ENCODE results near the gene NOP10.

NOP10 gene

GRCh38 chr15:34330279-34330678 is 12.7 kb downstream of the NOP10 start:
- no peak for DNase-seq
- Mint-ChIP-seq H3K27me3 (no peaks in the 10 kb centered on the region), H3K4me1 (ENCODE audit: low read depth) (peaks cover 86% of the 10 kb centered on the region), H3K9me3 (no peaks in the 10 kb centered on the region), H3K4me3 (no peak overlapping the region), H3K27ac (peak overlapping the region; percentile 31), H3K36me3 (ENCODE audit: low read depth) (peaks cover 11% of the 10 kb centered on the region)

DNA sequence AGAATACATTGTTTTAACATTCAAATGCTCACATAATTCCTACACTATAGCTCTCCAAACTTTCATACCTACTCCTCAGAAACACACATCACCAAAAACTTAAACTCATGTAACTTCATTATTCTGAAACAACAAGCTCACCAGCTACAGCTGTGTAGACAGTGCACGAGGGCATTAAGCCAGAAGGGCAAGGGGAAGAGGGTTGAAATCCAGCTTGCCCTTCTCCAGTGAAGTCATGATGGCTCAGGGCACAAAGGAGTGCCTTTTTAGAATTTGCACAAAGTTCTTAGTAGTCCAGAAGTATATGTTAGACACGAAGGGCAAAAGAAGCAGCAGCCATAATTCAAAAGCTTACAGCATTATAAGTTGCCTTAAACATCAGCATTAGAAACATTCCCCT is 13.9 kb downstream of the NOP10 start:
- Mint-ChIP-seq H3K9me3 (no peaks in the 10 kb centered on the region), H3K4me3 (peak overlapping the region; percentile 19), H3K4me1 (ENCODE audit: low read depth) (peaks cover 84% of the 10 kb centered on the region), H3K36me3 (ENCODE audit: low read depth) (peaks cover 11% of the 10 kb centered on the region), H3K27me3 (no peaks in the 10 kb centered on the region), H3K27ac (peak overlapping the region; percentile 88)
- DNase-seq: no peak

DNA sequence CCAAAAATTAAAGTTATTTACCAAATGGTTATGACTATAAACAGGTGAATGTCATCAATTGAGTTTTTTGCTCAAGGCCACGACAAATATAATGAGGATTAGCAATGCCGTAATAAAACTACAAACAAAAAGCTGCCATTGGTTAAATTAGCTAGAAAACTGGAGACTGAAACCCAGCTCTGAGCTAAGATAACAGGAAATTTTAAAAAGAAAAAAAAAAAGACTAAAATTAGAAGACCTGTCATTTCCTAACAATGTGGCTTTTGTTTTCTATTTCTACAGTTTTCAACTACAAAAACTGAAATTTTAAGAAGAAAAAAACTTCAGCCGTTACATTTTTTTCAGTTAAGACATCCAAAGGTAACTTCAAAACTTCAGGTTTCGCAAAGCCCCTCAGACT is 15.0 kb downstream of the NOP10 start:
- peaks cover 85% of the 10 kb centered on the region for H3K4me1 Mint-ChIP-seq (ENCODE audit: low read depth)
- H3K36me3 Mint-ChIP-seq (ENCODE audit: low read depth): peaks cover 13% of the 10 kb centered on the region
- peak overlapping the region; percentile 64 for H3K4me3 Mint-ChIP-seq
- peaks cover 2% of the 10 kb centered on the region for H3K9me3 Mint-ChIP-seq
- no peaks in the 10 kb centered on the region for H3K27me3 Mint-ChIP-seq
- DNase-seq: no peak
- peak overlapping the region; percentile 88 for H3K27ac Mint-ChIP-seq

DNA sequence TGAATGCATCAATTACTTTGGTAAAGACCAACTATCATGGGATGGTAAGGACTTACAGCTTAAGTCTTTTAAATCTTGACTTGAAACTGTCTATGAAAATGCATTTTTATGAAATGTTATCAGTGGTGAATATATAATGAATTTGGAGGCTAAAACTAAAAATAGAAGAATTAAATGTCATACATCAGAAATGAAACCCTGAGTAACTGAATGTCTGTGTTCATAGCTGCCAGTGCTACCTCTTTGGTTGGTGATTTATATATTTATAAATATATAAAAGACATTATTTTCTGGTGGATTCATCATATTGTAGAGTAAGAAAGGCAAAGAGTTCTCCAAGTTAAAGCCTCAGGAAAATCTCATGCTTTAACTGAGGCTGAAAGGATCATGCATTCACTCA is 17.6 kb downstream of the NOP10 start:
- Mint-ChIP-seq H3K9me3 (peaks cover 3% of the 10 kb centered on the region), H3K4me1 (ENCODE audit: low read depth) (peaks cover 77% of the 10 kb centered on the region), H3K27me3 (no peaks in the 10 kb centered on the region), H3K4me3 (no peak overlapping the region), H3K36me3 (ENCODE audit: low read depth) (peaks cover 5% of the 10 kb centered on the region), H3K27ac (peak overlapping the region; percentile 86)
- DNase-seq: no peak

GRCh38 chr15:34324933-34325332 is 18.0 kb downstream of the NOP10 start:
- Mint-ChIP-seq H3K9me3 (peaks cover 3% of the 10 kb centered on the region), H3K27ac (peak overlapping the region; percentile 69), H3K36me3 (ENCODE audit: low read depth) (peaks cover 2% of the 10 kb centered on the region), H3K27me3 (no peaks in the 10 kb centered on the region), H3K4me3 (peak overlapping the region; percentile 15), H3K4me1 (ENCODE audit: low read depth) (peaks cover 77% of the 10 kb centered on the region)
- DNase-seq: no peak

GRCh38 chr15:34323217-34323616 is 19.7 kb downstream of the NOP10 start:
- Mint-ChIP-seq H3K4me1 (ENCODE audit: low read depth) (peaks cover 74% of the 10 kb centered on the region), H3K27ac (peak overlapping the region; percentile 50), H3K27me3 (no peaks in the 10 kb centered on the region), H3K9me3 (peaks cover 3% of the 10 kb centered on the region), H3K36me3 (ENCODE audit: low read depth) (peaks cover 6% of the 10 kb centered on the region), H3K4me3 (no peak overlapping the region)
- DNase-seq: no peak

DNA sequence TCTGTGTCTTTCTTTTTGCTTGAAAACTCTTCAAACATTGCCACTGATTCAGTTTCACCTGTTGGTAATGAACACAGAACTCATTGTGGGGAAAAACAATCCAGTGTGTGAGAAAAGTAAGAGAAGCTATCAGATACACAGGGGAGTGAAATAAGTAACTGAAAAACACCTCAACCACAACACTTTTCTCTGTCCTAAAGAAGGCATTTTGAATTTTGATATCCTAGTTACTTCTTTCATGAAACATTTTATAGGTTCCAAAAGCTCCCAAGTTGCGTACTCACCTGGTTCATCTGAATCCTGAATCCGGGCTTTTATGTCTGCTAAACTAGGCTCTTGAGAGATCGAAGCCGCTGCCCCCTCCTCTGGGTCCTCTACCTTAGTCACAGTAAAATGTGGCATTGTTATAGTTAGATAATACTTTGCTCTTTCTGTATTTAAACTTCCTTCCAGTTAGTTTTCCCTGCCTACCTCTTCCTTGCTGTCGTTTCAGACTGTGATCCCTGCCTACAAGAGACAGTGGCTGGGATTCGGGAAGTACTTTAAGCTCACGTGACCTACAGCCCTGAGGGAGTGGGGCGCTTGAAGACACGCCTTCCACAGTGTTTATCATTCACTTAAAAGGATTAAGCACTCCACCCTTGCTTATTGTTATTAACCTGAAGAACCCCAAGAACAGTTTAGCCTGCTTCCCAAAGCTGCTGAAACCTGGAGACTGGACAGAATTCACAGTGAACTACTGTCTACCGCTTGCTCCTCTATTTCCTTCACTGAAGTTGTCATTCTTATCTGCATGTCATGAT is 24.5 kb downstream of the NOP10 start:
- H3K27ac Mint-ChIP-seq: peak overlapping the region; percentile 95

GRCh38 chr15:34314491-34315490 is 28.1 kb downstream of the NOP10 start:
- Mint-ChIP-seq H3K4me1 (ENCODE audit: low read depth) (peaks cover 66% of the 10 kb centered on the region), H3K27me3 (no peaks in the 10 kb centered on the region), H3K27ac (peak overlapping the region; percentile 68), H3K9me3 (no peaks in the 10 kb centered on the region), H3K4me3 (peak overlapping the region; percentile 38), H3K36me3 (ENCODE audit: low read depth) (peaks cover 28% of the 10 kb centered on the region)
- DNase-seq: no peak

More for the DNA sequence above, 24.5 kb downstream of the NOP10 start:
- Mint-ChIP-seq H3K4me1 (ENCODE audit: low read depth) (peaks cover 74% of the 10 kb centered on the region), H3K36me3 (ENCODE audit: low read depth) (peaks cover 18% of the 10 kb centered on the region), H3K9me3 (peaks cover 3% of the 10 kb centered on the region), H3K27me3 (no peaks in the 10 kb centered on the region), H3K4me3 (peak overlapping the region; percentile 90)
- DNase-seq: no peak

DNA sequence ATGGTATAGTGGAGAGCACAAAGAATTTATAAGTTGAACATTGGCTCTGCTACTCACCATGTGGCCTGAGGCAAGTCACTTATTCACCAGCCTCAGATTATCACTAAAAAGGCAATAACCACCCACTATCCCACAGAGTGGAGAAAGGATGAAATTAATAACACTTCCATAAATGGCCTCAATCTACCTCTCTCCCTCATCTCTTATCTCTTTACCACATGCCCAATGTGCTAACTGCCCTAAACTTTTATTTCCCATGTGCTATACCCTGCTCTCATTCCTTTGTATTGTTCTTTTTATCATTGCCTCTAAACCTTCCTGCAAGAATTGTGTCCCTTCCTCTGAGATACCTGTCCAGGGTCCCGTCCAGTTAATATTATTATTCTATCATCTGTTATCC is 31.4 kb downstream of the NOP10 start:
- peaks cover 37% of the 10 kb centered on the region for H3K36me3 Mint-ChIP-seq (ENCODE audit: low read depth)
- peaks cover 65% of the 10 kb centered on the region for H3K4me1 Mint-ChIP-seq (ENCODE audit: low read depth)
- peak overlapping the region; percentile 31 for H3K27ac Mint-ChIP-seq
- DNase-seq: no peak
- no peaks in the 10 kb centered on the region for H3K9me3 Mint-ChIP-seq
- no peaks in the 10 kb centered on the region for H3K27me3 Mint-ChIP-seq
- no peak overlapping the region for H3K4me3 Mint-ChIP-seq

- H3K36me3 Mint-ChIP-seq (ENCODE audit: low read depth): peaks cover 36% of the 10 kb centered on the region
- no peaks in the 10 kb centered on the region for H3K9me3 Mint-ChIP-seq
- no peak overlapping the region for H3K4me3 Mint-ChIP-seq
- H3K27me3 Mint-ChIP-seq: no peaks in the 10 kb centered on the region
- H3K27ac Mint-ChIP-seq: no peak overlapping the region
- H3K4me1 Mint-ChIP-seq (ENCODE audit: low read depth): peaks cover 58% of the 10 kb centered on the region
- no peak for DNase-seq
These were observed 38.3 kb downstream of the NOP10 start for GRCh38 chr15:34304613-34305012.

DNA sequence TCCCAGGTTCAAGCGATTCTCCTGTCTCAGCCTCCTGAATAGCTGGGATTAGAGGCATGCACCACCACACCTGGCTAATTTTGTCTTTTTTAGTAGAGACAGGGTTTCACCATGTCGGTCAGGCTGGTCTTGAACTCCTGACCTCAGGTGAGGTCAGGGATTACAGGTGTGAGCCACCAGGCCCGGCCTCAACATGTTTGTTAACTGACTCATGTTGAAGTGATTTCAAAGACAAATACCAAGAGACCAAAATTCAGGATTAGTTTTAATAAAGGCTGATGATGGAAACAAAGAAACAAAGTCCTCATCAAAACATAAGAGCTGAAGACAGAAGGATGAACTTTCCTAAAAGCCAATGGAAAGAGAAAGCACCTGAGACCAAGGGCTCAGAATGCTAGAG is 41.9 kb downstream of the NOP10 start:
- peaks cover 60% of the 10 kb centered on the region for H3K4me1 Mint-ChIP-seq (ENCODE audit: low read depth)
- peaks cover 30% of the 10 kb centered on the region for H3K36me3 Mint-ChIP-seq (ENCODE audit: low read depth)
- peak overlapping the region; percentile 35 for H3K27ac Mint-ChIP-seq
- DNase-seq: no peak
- no peaks in the 10 kb centered on the region for H3K9me3 Mint-ChIP-seq
- H3K4me3 Mint-ChIP-seq: no peak overlapping the region
- H3K27me3 Mint-ChIP-seq: no peaks in the 10 kb centered on the region

DNA sequence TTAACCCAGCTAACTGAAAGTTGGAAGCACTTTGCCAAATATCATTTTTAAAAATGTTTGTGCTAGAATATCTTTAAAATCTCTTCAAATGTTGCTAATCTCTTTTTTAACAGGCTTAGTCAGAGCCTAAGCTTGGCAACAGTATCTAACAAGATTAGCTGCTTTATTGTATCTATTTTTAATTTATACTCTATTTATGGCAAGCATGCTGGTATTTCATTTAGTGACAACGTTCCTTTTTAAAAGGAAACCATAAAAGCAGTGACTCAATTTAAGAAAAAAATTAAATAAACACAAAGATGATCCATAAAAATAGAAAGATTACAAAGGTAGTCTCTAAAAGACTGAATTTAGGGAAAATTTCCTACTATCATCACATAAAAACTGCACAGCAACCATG is 45.9 kb downstream of the NOP10 start:
- no peaks in the 10 kb centered on the region for H3K27me3 Mint-ChIP-seq
- H3K36me3 Mint-ChIP-seq (ENCODE audit: low read depth): peaks cover 47% of the 10 kb centered on the region
- H3K27ac Mint-ChIP-seq: no peak overlapping the region
- DNase-seq: no peak
- no peak overlapping the region for H3K4me3 Mint-ChIP-seq
- H3K9me3 Mint-ChIP-seq: no peaks in the 10 kb centered on the region
- H3K4me1 Mint-ChIP-seq (ENCODE audit: low read depth): peaks cover 54% of the 10 kb centered on the region

DNA sequence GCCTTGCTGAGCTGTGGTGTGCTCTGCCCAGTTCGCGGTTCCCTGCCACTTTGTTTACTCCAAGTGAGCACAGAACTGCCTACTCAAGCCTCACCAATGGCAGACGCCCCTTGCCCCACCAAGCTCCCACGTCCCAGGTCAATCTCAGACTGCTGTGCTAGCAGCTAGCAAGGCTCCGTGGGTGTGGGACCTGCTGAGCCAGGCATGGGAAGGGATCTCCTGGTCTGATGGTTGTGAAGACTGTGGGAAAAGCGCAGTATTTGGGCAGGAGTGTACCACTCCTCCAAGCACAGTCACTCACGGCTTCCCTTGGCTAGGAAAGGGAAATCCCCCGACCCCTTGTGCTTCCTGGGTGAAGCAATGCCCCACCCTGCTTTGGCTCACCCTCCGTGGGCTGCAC is 50.3 kb downstream of the NOP10 start:
- H3K27ac Mint-ChIP-seq: no peak overlapping the region
- H3K4me3 Mint-ChIP-seq: no peak overlapping the region
- H3K9me3 Mint-ChIP-seq: no peaks in the 10 kb centered on the region

More for the DNA sequence above, 50.3 kb downstream of the NOP10 start:
- peaks cover 34% of the 10 kb centered on the region for H3K4me1 Mint-ChIP-seq (ENCODE audit: low read depth)
- DNase-seq: no peak
- H3K36me3 Mint-ChIP-seq (ENCODE audit: low read depth): peaks cover 49% of the 10 kb centered on the region
- H3K27me3 Mint-ChIP-seq: no peaks in the 10 kb centered on the region

Data from activated T-cell treated with anti-CD3 and anti-CD28 coated beads, Interleukin-2, amount 50 U/mL, for 24 hours (primary cell).